GM19025 (cell line): ENCODE data around the gene PLA2G2F.

ENCODE experiments used
- ATAC-seq: cut with Tn5 transposase; IDR thresholded peaks from one replicate; pipeline ENCODE4 v1.9.1; 2021; ENCODE audit warnings: mild to moderate bottlenecking, low read depth, moderate library complexity; ENCODE audit not compliant: unreplicated experiment

Gene PLA2G2F

GRCh38 chr1:20187103-20187812, 48.1 kb downstream of the PLA2G2F start:
- no peak for ATAC-seq

DNA sequence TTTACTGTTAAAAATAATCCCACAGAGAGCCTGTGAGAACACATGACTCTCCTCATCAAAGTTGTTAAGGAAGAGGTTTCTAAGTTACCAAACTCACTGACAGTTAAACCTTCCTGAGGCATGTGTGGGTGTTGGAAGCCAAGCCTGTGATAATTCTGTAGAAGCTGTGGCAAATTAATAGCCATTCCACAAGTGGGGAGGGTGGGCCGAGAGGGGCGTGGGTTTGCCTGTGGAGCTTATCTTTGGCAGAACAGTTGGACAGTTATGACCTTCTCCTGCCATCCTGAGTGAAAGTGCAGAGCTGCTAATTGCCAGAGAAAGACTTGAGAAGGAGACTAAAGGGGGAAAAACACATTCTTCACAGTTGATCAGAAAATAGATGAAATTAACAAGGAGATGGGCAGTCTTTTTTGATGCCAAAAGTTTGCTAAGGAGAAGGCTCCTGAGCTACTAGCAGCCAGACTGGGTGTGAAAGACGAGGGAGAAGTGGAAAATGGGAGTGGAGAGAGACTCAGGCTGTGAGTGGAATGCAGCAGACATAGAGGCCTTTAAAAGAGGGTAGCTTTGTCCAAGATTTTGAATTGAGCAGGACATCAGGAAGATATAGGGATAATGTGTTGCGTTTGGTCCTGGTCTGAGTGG, 48.8 kb downstream of the PLA2G2F start:
- ATAC-seq, result no peak

- no peak for ATAC-seq
Observed at GRCh38 chr1:20188455-20188817, 49.3 kb downstream of the PLA2G2F start.

GRCh38 chr1:20189664-20190063, 50.5 kb downstream of the PLA2G2F start:
- no peak for ATAC-seq

DNA sequence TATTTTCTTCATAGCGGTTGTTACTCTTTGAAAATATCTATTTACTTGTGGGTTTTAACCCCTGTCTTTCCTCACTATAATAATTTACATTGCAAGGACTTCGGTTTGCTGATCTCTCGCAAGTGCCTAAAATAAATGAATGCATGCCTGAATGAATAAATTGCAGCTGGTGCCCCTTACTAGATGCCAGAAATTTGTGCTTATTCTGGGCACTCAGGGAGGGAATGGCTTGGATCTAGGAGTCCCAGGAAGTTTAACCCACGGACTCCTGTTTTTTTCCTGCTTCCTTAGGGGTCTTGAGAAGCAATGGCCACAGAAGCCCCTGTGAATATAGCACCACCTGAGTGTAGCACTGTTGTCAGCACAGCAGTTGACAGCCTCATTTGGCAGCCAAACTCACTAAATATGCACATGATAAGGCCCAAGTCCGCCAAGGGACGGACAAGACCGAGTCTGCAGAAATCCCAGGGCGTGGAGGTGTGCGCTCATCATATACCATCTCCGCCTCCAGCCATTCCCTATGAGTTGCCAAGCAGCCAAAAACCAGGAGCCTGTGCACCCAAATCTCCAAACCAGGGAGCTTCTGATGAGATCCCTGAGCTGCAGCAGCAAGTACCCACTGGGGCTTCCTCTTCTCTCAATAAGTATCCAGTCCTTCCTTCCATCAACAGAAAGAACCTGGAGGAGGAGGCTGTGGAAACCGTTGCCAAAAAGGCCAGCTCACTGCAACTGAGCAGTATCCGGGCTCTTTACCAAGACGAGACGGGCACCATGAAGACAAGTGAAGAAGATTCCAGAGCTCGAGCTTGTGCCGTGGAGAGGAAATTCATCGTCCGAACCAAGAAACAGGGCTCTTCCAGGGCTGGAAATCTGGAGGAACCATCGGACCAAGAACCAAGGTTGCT, 51.4 kb downstream of the PLA2G2F start:
- no peak for ATAC-seq

- no peak for ATAC-seq
Observed at GRCh38 chr1:20191266-20191825, 52.2 kb downstream of the PLA2G2F start.

- no peak for ATAC-seq
Observed at GRCh38 chr1:20192364-20192763, 53.2 kb downstream of the PLA2G2F start.

DNA sequence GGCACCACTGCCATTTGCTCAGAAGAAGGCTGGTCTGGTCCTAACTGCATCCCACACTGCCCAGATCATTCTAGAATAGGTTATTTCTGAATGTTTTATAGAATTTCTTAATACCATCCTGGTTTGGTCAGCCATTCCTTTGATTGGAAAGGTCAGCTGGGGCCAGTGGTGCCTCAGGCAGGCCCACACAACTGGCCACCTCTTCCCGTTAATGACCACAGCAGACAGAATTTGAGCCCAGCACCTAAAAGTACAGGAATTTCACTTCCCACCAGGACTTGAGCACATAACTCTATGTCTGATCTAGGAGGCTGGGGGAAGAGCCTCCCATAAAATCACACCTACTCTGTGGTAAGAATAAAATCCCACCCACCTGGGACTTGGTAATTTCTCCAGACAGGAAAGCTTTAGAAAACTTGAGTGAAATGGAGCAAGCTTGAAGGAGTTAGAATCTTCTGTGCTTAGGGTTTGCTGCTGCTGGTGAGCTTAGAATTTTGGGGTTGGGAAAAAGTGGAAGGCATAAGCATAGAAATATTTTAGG, 53.8 kb downstream of the PLA2G2F start:
- ATAC-seq, result no peak

DNA sequence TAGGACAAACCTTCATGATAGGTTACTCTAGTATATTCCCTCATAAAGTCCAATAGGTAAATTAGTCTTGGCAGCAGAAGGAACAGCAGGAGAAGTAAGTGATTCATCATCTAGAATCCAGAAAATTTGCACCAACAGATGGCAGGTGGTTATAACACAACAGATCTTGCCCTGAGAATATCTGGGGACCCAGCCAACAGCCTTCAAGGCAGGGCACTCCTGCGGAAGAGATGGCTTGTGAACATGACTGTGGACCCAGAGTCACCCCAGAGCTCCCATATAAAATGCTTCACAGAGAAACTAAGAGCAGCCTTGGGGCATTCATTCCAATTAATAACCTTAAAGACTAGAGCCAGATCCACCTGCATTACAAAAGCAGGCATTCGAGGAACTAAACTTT, 55.1 kb downstream of the PLA2G2F start:
- no peak for ATAC-seq

GRCh38 chr1:20194757-20195461, 55.8 kb downstream of the PLA2G2F start:
- no peak for ATAC-seq

DNA sequence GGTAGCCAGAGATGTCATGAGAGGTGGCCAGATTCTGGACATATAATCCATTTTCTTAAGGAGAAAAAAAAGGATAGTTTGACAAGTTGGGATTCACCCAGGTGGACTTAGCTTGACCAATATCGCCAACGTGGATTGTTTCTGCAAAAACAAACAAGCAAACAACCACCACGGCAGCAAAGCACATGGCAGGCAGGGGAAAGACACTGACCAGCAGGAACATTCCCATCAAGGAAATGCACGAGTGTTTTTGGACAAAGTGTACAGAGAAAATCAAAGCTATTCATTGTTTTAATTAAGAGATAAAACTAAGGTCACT, 56.3 kb downstream of the PLA2G2F start:
- no peak for ATAC-seq

DNA sequence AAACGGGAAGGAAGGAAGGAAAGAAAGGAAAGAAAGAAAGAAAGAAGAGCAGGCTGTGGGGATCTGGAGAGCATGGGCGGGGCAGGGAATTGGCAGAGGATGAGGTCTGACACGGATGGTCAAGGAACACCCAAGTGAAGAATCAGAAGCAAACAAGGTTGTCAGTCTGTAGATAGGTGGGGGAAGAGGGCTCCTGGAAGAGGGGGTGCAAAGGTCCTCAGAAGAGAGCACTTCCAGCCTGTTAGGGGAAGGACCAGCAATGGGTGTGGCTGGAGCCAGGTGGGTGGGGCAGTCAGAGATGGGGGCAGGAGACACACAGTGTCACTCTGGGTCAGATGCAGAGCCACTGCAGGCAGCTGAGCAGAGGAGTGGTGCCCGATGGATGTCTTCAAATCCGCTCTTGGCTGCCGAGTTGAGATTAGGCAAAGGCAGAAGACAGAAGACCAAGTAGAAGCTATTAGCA, 58.2 kb downstream of the PLA2G2F start:
- ATAC-seq, result no peak

DNA sequence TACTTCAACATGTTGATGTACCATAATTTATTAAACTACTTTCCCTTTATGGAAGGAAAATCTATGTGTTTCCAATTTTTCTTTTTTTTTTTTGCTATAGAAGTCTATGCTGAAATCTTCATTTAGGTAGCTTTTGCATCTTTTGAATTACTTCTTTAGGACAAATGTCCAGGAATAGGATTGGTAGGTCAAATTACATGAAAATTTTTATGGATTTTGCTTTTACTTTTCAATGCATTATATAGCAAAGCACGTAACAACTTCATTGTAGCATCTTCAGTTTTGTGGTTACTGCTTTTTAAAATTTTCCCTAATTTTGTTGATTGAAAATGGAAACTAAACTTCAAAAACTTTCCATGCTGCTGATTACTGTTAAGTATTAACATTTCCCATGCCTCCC, 59.2 kb downstream of the PLA2G2F start:
- ATAC-seq, result no peak

DNA sequence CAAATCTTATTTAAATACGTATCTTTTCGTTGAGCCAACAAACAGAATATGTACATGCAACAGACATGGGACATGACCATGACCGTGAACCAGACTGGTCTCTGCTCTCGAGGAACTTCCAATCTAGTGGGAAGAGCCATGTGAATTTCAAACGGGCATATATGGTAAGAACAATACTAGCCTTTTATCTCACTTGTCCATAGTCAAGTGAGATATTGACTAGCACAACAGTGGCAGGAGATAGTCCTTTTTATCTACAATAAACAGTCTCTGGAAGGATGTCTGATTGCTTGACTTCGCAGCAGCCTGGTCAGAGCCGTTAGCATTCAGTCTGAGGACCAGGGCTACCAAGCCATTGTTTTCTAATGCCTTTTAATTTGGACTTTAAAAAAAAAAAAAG, 59.8 kb downstream of the PLA2G2F start:
- no peak for ATAC-seq

DNA sequence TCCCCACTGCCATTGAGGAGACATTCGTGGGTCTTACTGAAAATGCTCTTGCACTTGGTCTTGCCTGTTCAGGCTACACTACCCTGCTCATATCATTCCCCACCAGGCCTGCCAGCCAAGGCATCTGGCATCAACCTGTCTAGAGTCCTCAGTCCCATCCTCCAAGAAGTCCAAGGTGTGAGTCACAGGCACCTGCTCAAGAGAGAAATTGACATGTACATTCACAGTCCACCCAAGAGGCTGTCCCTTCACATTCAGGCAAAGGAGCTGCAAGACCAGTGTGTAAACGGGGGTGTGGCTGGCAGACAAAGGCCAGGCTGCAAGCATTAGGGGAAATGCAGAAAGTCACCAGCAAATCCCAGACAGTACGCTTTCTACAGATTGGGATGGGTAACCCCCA, 60.3 kb downstream of the PLA2G2F start:
- ATAC-seq, result no peak

GRCh38 chr1:20199840-20200239, 60.7 kb downstream of the PLA2G2F start:
- ATAC-seq, result no peak
